ENCODE results near the gene NRARP. TPM values are rescaled to one million over a fixed set of nuclear protein-coding genes. Genes with fewer than 3 reads are reported as not detected.

Gene NRARP
- total and polyA plus RNA-seq, 4 donors: 0.48 to 1.3 (median 0.93) TPM; not detected in 1

DNA sequence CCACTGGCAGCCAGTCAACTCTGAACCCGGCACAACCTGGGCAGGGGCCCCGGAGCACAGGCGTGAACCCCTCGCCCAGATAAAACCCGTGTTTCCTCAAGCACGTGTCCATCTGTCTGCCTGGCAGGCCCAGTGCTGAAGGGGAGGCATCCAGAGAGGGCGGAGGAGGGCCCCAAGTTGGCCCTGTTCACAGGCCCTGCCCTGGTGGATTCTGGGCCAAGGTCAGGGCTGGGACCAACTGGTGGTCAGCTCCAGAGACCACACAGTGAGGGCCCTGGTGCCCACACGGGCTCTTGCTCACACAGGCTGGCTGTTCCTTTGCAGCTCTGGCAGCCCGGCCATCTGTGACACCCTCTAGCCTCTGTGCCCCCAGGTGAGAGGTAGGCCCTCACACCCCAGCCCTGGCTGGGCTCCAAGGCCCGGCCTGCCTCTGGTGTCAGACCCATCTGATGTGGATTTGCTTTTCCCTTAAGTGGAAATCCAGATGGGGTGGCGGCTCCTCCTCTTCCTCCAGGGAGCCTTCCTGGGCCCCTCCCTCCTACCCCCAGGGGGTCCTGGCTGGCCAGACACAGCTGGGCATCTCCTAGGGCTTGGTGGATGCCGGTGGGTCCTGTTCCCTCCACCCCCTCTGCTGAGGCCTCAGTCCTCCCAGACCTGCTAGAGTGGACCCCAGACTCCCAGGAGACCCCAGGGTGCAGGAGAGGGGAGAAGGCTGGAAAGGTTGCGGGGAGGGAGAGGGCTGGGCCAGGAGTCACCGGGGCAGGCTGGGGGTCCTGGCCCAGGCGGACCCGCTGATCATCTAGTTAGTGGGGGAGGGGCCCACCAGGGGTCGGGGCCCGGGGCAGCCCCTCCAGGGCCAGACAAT is 51.5 kb downstream of the NRARP start:
- WGBS: 69% methylated on average over 18 of the region's 18 CpGs

More for the DNA sequence above, 51.5 kb downstream of the NRARP start:
- no peaks in the 10 kb centered on the region for H3K36me3 ChIP-seq (ENCODE audit: control insufficient read depth in 4 of 4, insufficient read depth in 3 of 4, low read depth in 1 of 4, low read length in 3 of 4)
- no peaks in the 10 kb centered on the region for H3K9me3 ChIP-seq (ENCODE audit: control insufficient read depth in 4 of 4, low read length in 3 of 4)
- no peak overlapping the region for H3K9ac ChIP-seq (ENCODE audit: low read depth in 1 of 2, low read length in 2 of 2)
- no peak for DNase-seq (ENCODE audit: low spot score)
- no peak overlapping the region for H3K4me3 ChIP-seq (ENCODE audit: low read depth in 1 of 3, low read length in 3 of 3)
- TF ChIP-seq FOXA1 (IDR thresholded peaks at IDR 0.05): no peak
- TF ChIP-seq, protein P1, sequence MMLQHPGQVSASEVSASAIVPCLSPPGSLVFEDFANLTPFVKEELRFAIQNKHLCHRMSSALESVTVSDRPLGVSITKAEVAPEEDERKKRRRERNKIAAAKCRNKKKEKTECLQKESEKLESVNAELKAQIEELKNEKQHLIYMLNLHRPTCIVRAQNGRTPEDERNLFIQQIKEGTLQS (IDR thresholded peaks at IDR 0.05): no peak
- TF ChIP-seq, protein P2, sequence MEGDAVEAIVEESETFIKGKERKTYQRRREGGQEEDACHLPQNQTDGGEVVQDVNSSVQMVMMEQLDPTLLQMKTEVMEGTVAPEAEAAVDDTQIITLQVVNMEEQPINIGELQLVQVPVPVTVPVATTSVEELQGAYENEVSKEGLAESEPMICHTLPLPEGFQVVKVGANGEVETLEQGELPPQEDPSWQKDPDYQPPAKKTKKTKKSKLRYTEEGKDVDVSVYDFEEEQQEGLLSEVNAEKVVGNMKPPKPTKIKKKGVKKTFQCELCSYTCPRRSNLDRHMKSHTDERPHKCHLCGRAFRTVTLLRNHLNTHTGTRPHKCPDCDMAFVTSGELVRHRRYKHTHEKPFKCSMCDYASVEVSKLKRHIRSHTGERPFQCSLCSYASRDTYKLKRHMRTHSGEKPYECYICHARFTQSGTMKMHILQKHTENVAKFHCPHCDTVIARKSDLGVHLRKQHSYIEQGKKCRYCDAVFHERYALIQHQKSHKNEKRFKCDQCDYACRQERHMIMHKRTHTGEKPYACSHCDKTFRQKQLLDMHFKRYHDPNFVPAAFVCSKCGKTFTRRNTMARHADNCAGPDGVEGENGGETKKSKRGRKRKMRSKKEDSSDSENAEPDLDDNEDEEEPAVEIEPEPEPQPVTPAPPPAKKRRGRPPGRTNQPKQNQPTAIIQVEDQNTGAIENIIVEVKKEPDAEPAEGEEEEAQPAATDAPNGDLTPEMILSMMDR (IDR thresholded peaks at IDR 0.05; ENCODE audit: low read depth, low read length, missing input control): no peak
- TF ChIP-seq, protein P3, sequence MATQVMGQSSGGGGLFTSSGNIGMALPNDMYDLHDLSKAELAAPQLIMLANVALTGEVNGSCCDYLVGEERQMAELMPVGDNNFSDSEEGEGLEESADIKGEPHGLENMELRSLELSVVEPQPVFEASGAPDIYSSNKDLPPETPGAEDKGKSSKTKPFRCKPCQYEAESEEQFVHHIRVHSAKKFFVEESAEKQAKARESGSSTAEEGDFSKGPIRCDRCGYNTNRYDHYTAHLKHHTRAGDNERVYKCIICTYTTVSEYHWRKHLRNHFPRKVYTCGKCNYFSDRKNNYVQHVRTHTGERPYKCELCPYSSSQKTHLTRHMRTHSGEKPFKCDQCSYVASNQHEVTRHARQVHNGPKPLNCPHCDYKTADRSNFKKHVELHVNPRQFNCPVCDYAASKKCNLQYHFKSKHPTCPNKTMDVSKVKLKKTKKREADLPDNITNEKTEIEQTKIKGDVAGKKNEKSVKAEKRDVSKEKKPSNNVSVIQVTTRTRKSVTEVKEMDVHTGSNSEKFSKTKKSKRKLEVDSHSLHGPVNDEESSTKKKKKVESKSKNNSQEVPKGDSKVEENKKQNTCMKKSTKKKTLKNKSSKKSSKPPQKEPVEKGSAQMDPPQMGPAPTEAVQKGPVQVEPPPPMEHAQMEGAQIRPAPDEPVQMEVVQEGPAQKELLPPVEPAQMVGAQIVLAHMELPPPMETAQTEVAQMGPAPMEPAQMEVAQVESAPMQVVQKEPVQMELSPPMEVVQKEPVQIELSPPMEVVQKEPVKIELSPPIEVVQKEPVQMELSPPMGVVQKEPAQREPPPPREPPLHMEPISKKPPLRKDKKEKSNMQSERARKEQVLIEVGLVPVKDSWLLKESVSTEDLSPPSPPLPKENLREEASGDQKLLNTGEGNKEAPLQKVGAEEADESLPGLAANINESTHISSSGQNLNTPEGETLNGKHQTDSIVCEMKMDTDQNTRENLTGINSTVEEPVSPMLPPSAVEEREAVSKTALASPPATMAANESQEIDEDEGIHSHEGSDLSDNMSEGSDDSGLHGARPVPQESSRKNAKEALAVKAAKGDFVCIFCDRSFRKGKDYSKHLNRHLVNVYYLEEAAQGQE (IDR thresholded peaks at IDR 0.05): no peak
- TF ChIP-seq RAD21 (IDR thresholded peaks at IDR 0.05): no peak
- no peak for TF ChIP-seq GABPA (IDR thresholded peaks at IDR 0.05 in 1 of 2, conservative IDR thresholded peaks at IDR 0.05 in 1 of 2)
- no peak for TF ChIP-seq HNF4A (conservative IDR thresholded peaks at IDR 0.05)
- TF ChIP-seq SP1 (IDR thresholded peaks at IDR 0.05): no peak
- TF ChIP-seq YY1 (IDR thresholded peaks at IDR 0.05): no peak
- no peak for TF ChIP-seq EGR1 (IDR thresholded peaks at IDR 0.05; ENCODE audit: low read depth in 2 of 2)
- no peak for TF ChIP-seq HNF4G (IDR thresholded peaks at IDR 0.05)
- TF ChIP-seq JUND (IDR thresholded peaks at IDR 0.05): no peak
- TF ChIP-seq, protein P4, sequence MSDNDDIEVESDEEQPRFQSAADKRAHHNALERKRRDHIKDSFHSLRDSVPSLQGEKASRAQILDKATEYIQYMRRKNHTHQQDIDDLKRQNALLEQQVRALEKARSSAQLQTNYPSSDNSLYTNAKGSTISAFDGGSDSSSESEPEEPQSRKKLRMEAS (IDR thresholded peaks at IDR 0.05): no peak
- TF ChIP-seq RXRA (IDR thresholded peaks at IDR 0.05): no peak
- no peak for TF ChIP-seq FOXA2 (IDR thresholded peaks at IDR 0.05)
- no peak for TF ChIP-seq TAF1 (conservative IDR thresholded peaks at IDR 0.05)
- TF ChIP-seq NR2F2 (IDR thresholded peaks at IDR 0.05): no peak
- peaks cover 2 to 23% (median 10%) of the 10 kb centered on the region in 4 donors for H3K4me1 ChIP-seq (ENCODE audit: control insufficient read depth in 4 of 4, insufficient read depth in 4 of 4, low read length in 3 of 4)
- H3K27me3 ChIP-seq (ENCODE audit: control insufficient read depth in 4 of 4, insufficient read depth in 4 of 4, low read length in 3 of 4): no peaks in the 10 kb centered on the region
- no peak overlapping the region for H3K27ac ChIP-seq (ENCODE audit: low read depth in 1 of 2, low read length in 2 of 2)

Other genes with a start within 250 kb of the NRARP start
- gene ENTPD2, start 248.2 kb downstream of the NRARP start, total RNA-seq: under 1 TPM; 0.09 to 0.25 TPM
- gene ENTPD2, start 248.2 kb downstream of the NRARP start, polyA plus RNA-seq: under 1 TPM; 0.17 to 0.40 TPM
- gene SAPCD2, start 231.7 kb downstream of the NRARP start, total RNA-seq: 1 to 10 TPM in 1 of 2 donors, under 1 TPM in 1; 0.08 to 1.8 TPM
- gene SAPCD2, start 231.7 kb downstream of the NRARP start, polyA plus RNA-seq: under 1 TPM; 0.06 to 0.38 TPM
- 1 to 10 TPM; 1.8 to 2.3 TPM for gene UAP1L1, start 224.8 kb downstream of the NRARP start, total RNA-seq
- 1 to 10 TPM in 1 of 2 donors, under 1 TPM in 1; 0.35 to 1.6 TPM for gene UAP1L1, start 224.8 kb downstream of the NRARP start, polyA plus RNA-seq
- 10 to 100 TPM; 19.9 to 31.8 TPM for gene MAN1B1, start 215.3 kb downstream of the NRARP start, total RNA-seq
- 10 to 100 TPM; 23.2 to 29.7 TPM for gene MAN1B1, start 215.3 kb downstream of the NRARP start, polyA plus RNA-seq
- 10 to 100 TPM; 25.0 to 38.8 TPM for gene DPP7, start 187.5 kb downstream of the NRARP start, total RNA-seq
- gene DPP7, start 187.5 kb downstream of the NRARP start, polyA plus RNA-seq: 10 to 100 TPM; 62.6 to 71.1 TPM
- gene GRIN1, start 163.1 kb downstream of the NRARP start, total RNA-seq: not detected
- under 1 TPM in 1 of 2 donors, not detected in 1; 0.05 TPM for gene GRIN1, start 163.1 kb downstream of the NRARP start, polyA plus RNA-seq
- under 1 TPM in 1 of 2 donors, not detected in 1; 0.17 TPM for gene LRRC26, start 132.2 kb downstream of the NRARP start, total RNA-seq
- under 1 TPM in 1 of 2 donors, not detected in 1; 0.09 TPM for gene LRRC26, start 132.2 kb downstream of the NRARP start, polyA plus RNA-seq
- not detected for gene TMEM210, start 130.2 kb downstream of the NRARP start, total RNA-seq
- not detected for gene TMEM210, start 130.2 kb downstream of the NRARP start, polyA plus RNA-seq
- gene ANAPC2, start 113.7 kb downstream of the NRARP start, total RNA-seq: 10 to 100 TPM; 19.4 to 32.6 TPM
- gene ANAPC2, start 113.7 kb downstream of the NRARP start, polyA plus RNA-seq: 10 to 100 TPM in 1 of 2 donors, 1 to 10 TPM in 1; 9.3 to 19.9 TPM
- 10 to 100 TPM; 29.8 to 37.5 TPM for gene SSNA1, start 113.6 kb downstream of the NRARP start, total RNA-seq
- gene SSNA1, start 113.6 kb downstream of the NRARP start, polyA plus RNA-seq: 10 to 100 TPM; 43.1 to 44.2 TPM
- 10 to 100 TPM in 1 of 2 donors, 1 to 10 TPM in 1; 5.4 to 15.8 TPM for gene TPRN, start 101.5 kb downstream of the NRARP start, total RNA-seq
- 10 to 100 TPM in 1 of 2 donors, 1 to 10 TPM in 1; 6.5 to 20.1 TPM for gene TPRN, start 101.5 kb downstream of the NRARP start, polyA plus RNA-seq
- gene TMEM203, start 96.6 kb downstream of the NRARP start, total RNA-seq: 10 to 100 TPM; 19.9 to 21.5 TPM
- 10 to 100 TPM; 21.4 to 27.5 TPM for gene TMEM203, start 96.6 kb downstream of the NRARP start, polyA plus RNA-seq
- 1 to 10 TPM; 2.9 to 4.7 TPM for gene NDOR1, start 96.6 kb downstream of the NRARP start, total RNA-seq
- 1 to 10 TPM; 2.5 to 3.5 TPM for gene NDOR1, start 96.6 kb downstream of the NRARP start, polyA plus RNA-seq
- gene RNF208, start 80.0 kb downstream of the NRARP start, total RNA-seq: under 1 TPM; 0.28 to 0.59 TPM
- gene RNF208, start 80.0 kb downstream of the NRARP start, polyA plus RNA-seq: 1 to 10 TPM; 4.6 to 7.1 TPM
- gene CYSRT1, start 77.1 kb downstream of the NRARP start, total RNA-seq: under 1 TPM; 0.14 to 0.25 TPM
- under 1 TPM; 0.15 to 0.50 TPM for gene CYSRT1, start 77.1 kb downstream of the NRARP start, polyA plus RNA-seq
- not detected for gene RNF224, start 74.8 kb downstream of the NRARP start, total RNA-seq
- gene RNF224, start 74.8 kb downstream of the NRARP start, polyA plus RNA-seq: not detected
- gene SLC34A3, start 71.4 kb downstream of the NRARP start, total RNA-seq: not detected
- gene SLC34A3, start 71.4 kb downstream of the NRARP start, polyA plus RNA-seq: not detected
- 100 to 1,000 TPM; 179 to 191 TPM for gene TUBB4B, start 61.0 kb downstream of the NRARP start, total RNA-seq
- gene TUBB4B, start 61.0 kb downstream of the NRARP start, polyA plus RNA-seq: 100 to 1,000 TPM; 173 to 199 TPM
- not detected for gene STPG3, start 51.0 kb downstream of the NRARP start, total RNA-seq
- not detected for gene STPG3, start 51.0 kb downstream of the NRARP start, polyA plus RNA-seq
- gene NELFB, start 46.9 kb downstream of the NRARP start, total RNA-seq: 10 to 100 TPM; 16.5 to 19.7 TPM
- 10 to 100 TPM in 1 of 2 donors, 1 to 10 TPM in 1; 4.7 to 24.6 TPM for gene NELFB, start 46.9 kb downstream of the NRARP start, polyA plus RNA-seq
- gene TOR4A, start 24.5 kb downstream of the NRARP start, total RNA-seq: 1 to 10 TPM; 5.0 to 5.1 TPM
- 1 to 10 TPM in 1 of 2 donors, under 1 TPM in 1; 0.35 to 3.6 TPM for gene TOR4A, start 24.5 kb downstream of the NRARP start, polyA plus RNA-seq
- gene EXD3, start 120.9 kb upstream of the NRARP start, total RNA-seq: 1 to 10 TPM; 2.5 to 6.7 TPM
- gene EXD3, start 120.9 kb upstream of the NRARP start, polyA plus RNA-seq: 1 to 10 TPM; 3.6 to 3.7 TPM
- 1 to 10 TPM; 1.3 to 2.4 TPM for gene NOXA1, start 121.1 kb upstream of the NRARP start, total RNA-seq
- 1 to 10 TPM; 2.4 to 3.6 TPM for gene NOXA1, start 121.1 kb upstream of the NRARP start, polyA plus RNA-seq
- 1 to 10 TPM; 1.6 to 4.7 TPM for gene ENTPD8, start 139.1 kb upstream of the NRARP start, total RNA-seq
- 1 to 10 TPM; 5.1 to 6.2 TPM for gene ENTPD8, start 139.1 kb upstream of the NRARP start, polyA plus RNA-seq
- 10 to 100 TPM in 1 of 2 donors, 1 to 10 TPM in 1; 1.7 to 12.9 TPM for gene NSMF, start 157.1 kb upstream of the NRARP start, total RNA-seq
- gene NSMF, start 157.1 kb upstream of the NRARP start, polyA plus RNA-seq: 10 to 100 TPM in 1 of 2 donors, 1 to 10 TPM in 1; 4.6 to 13.5 TPM
- gene PNPLA7, start 248.1 kb upstream of the NRARP start, total RNA-seq: 1 to 10 TPM in 1 of 2 donors, under 1 TPM in 1; 0.75 to 6.5 TPM
- gene PNPLA7, start 248.1 kb upstream of the NRARP start, polyA plus RNA-seq: 1 to 10 TPM; 1.0 to 3.3 TPM
- 10 to 100 TPM; 31.7 to 34.4 TPM for gene MRPL41, start 249.6 kb upstream of the NRARP start, total RNA-seq
- gene MRPL41, start 249.6 kb upstream of the NRARP start, polyA plus RNA-seq: 100 to 1,000 TPM in 1 of 2 donors, 10 to 100 TPM in 1; 64.3 to 120 TPM

Data from liver (tissue), 9 donors.